ENCODE measurements around the gene ADGRG3. TPM values are rescaled to one million over a fixed set of nuclear protein-coding genes. Genes with fewer than 3 reads are reported as not detected.

Gene ADGRG3
- total and polyA plus RNA-seq, 2 experiments from 2014 or later, result not detected

DNA sequence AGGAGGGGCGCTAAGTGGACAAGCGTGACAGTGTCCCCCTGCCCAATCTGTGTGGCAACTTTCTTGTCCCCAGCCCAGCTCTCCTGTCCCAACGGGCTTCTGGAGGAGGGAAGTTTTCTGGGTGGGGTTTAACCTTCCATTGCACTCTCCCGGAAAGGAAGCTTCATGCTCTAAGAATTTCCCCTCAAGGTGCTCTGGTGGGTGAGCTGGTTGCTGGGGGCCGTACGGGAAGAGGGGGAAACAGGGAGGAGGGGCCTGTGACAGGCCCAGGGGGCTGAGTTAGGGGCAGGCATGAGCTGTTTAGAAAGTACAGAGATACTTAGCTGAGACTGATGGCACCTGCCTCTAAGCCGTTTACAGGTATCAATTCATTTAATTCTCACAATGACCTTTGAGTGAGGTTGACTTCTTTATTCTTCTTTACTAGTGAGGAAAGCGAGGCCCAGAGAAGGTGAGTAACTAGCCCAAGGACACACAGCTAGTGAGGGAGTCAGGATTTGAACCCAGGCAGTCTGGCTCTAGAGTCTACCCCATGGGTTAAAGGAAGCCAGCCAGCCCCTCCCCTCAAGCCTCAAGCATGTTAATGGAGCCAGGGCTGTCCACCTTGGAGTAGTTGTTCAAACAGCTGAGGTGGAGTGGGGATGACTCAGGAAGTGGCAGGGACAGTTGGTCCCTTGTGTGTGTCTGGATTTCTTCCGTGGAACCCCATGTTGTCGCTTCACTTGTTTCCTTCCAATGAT, 20.8 kb upstream of the ADGRG3 start:
- TF ChIP-seq ZNF331 (CRISPR knock-in tag; IDR thresholded peaks at IDR 0.05; ENCODE audit: low read depth) (no peak), ZNF462 (CRISPR knock-in tag; IDR thresholded peaks at IDR 0.05) (no peak), ZNF114 (CRISPR knock-in tag; IDR thresholded peaks at IDR 0.05) (no peak), EZH2phosphoT487 (IDR thresholded peaks at IDR 0.05; ENCODE audit: unreplicated experiment) (no peak), NANOG (IDR thresholded peaks at IDR 0.05; ENCODE audit: borderline replicate concordance) (no peak), STAT1 (IDR thresholded peaks at IDR 0.05; ENCODE audit: unreplicated experiment) (no peak), CREB1 (CRISPR knock-in tag; IDR thresholded peaks at IDR 0.05; ENCODE audit: low read depth) (no peak), ETS1 (IDR thresholded peaks at IDR 0.05) (no peak), EZH2 (IDR thresholded peaks at IDR 0.05; ENCODE audit: low read depth, unreplicated experiment) (no peak), POLR2AphosphoS5 (IDR thresholded peaks at IDR 0.05; ENCODE audit: low read depth) (no peak)
- TF ChIP-seq, protein P1, sequence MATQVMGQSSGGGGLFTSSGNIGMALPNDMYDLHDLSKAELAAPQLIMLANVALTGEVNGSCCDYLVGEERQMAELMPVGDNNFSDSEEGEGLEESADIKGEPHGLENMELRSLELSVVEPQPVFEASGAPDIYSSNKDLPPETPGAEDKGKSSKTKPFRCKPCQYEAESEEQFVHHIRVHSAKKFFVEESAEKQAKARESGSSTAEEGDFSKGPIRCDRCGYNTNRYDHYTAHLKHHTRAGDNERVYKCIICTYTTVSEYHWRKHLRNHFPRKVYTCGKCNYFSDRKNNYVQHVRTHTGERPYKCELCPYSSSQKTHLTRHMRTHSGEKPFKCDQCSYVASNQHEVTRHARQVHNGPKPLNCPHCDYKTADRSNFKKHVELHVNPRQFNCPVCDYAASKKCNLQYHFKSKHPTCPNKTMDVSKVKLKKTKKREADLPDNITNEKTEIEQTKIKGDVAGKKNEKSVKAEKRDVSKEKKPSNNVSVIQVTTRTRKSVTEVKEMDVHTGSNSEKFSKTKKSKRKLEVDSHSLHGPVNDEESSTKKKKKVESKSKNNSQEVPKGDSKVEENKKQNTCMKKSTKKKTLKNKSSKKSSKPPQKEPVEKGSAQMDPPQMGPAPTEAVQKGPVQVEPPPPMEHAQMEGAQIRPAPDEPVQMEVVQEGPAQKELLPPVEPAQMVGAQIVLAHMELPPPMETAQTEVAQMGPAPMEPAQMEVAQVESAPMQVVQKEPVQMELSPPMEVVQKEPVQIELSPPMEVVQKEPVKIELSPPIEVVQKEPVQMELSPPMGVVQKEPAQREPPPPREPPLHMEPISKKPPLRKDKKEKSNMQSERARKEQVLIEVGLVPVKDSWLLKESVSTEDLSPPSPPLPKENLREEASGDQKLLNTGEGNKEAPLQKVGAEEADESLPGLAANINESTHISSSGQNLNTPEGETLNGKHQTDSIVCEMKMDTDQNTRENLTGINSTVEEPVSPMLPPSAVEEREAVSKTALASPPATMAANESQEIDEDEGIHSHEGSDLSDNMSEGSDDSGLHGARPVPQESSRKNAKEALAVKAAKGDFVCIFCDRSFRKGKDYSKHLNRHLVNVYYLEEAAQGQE (IDR thresholded peaks at IDR 0.05; ENCODE audit: unreplicated experiment), result no peak
- TF ChIP-seq, protein P2, sequence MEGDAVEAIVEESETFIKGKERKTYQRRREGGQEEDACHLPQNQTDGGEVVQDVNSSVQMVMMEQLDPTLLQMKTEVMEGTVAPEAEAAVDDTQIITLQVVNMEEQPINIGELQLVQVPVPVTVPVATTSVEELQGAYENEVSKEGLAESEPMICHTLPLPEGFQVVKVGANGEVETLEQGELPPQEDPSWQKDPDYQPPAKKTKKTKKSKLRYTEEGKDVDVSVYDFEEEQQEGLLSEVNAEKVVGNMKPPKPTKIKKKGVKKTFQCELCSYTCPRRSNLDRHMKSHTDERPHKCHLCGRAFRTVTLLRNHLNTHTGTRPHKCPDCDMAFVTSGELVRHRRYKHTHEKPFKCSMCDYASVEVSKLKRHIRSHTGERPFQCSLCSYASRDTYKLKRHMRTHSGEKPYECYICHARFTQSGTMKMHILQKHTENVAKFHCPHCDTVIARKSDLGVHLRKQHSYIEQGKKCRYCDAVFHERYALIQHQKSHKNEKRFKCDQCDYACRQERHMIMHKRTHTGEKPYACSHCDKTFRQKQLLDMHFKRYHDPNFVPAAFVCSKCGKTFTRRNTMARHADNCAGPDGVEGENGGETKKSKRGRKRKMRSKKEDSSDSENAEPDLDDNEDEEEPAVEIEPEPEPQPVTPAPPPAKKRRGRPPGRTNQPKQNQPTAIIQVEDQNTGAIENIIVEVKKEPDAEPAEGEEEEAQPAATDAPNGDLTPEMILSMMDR (conservative IDR thresholded peaks at IDR 0.05; ENCODE audit: low read depth in 2 of 2), result no peak
- no peaks in the 10 kb centered on the region; the same call in 1 of the 2 replicates for H4K20me1 ChIP-seq (replicated peaks; ENCODE audit: insufficient read depth)
- Mint-ChIP-seq H3K9me3 (no peaks in the 10 kb centered on the region), H3K36me3 (ENCODE audit: low read depth) (no peaks in the 10 kb centered on the region), H3K27ac (no peak overlapping the region), H3K27me3 (ENCODE audit: insufficient read depth, low read depth, poor library complexity) (peaks cover 16% of the 10 kb centered on the region), H3K4me1 (no peaks in the 10 kb centered on the region), H3K4me3 (no peak overlapping the region)
- H3K4me1 ChIP-seq (ENCODE audit: insufficient read depth), result no peaks in the 10 kb centered on the region
- no peak for ATAC-seq
- no peaks in the 10 kb centered on the region for H3K79me2 ChIP-seq (replicated peaks; ENCODE audit: insufficient read depth)
- H3K4me2 ChIP-seq, result no peak overlapping the region
- H3K4me3 ChIP-seq, result no peak overlapping the region
- no peaks in the 10 kb centered on the region for H3K27me3 ChIP-seq (ENCODE audit: insufficient read depth)
- H3F3A ChIP-seq (replicated peaks; ENCODE audit: low read depth), result no peaks in the 10 kb centered on the region
- no peak overlapping the region for H3K27ac ChIP-seq (ENCODE audit: low read depth)
- H3K36me3 ChIP-seq (ENCODE audit: insufficient read depth), result no peaks in the 10 kb centered on the region
- H3K9me2 ChIP-seq (ENCODE audit: insufficient read depth), result no peaks in the 10 kb centered on the region
- no peak overlapping the region for H2AFZ ChIP-seq
- no peak for DNase-seq (ENCODE audit: low spot score)

Data from GM23338 (cell line).